HEK293 (cell line): Measurements from ENCODE around the gene CHMP4A.

Experiments used
- CTCF ChIA-PET: fragments of 350-600 bp; formaldehyde crosslinking; extraction: SDS; loops from one replicate; lab custom pipeline; 2021; ENCODE audit warnings: antibody characterized with exemption; lab: Yijun Ruan, JAX
- POLR2A ChIA-PET: fragments of 300-600 bp; formaldehyde crosslinking; extraction: SDS; loops from one replicate; lab custom pipeline; 2020; ENCODE audit warnings: antibody characterized with exemption, inconsistent platforms; lab: Yijun Ruan, JAX
- H3K27ac ChIP-seq: fragments of 200-500 bp; sonication (Bioruptor generic); 2 replicates; pipeline ENCODE4 v1.5.1; 2014; ENCODE audit warnings: low read depth, low read length, control low read depth, inconsistent platforms; ENCODE audit errors: extremely low read depth
- H3K36me3 ChIP-seq, 2 experiments: fragments of 200-500 bp in 1 of 2; sonication (Bioruptor generic) in 1 of 2; 1 replicate in 1 of 2; 2 replicates in 1 of 2; pipeline ENCODE4 v1.5.1; 2014 to 2017; ENCODE audit warnings: inconsistent platforms in 2 of 2, low read length in 2 of 2; ENCODE audit not compliant: control insufficient read depth in 2 of 2, insufficient read depth in 1 of 2
- H3K4me1 ChIP-seq: fragments of 200-500 bp; sonication (Bioruptor generic); 2 replicates; pipeline ENCODE4 v1.5.1; 2014; ENCODE audit warnings: mild to moderate bottlenecking, low read length, inconsistent platforms; ENCODE audit not compliant: control insufficient read depth, insufficient read depth
- H3K4me3 ChIP-seq: 2 replicates; pipeline ENCODE4 v1.5.1; 2011; ENCODE audit warnings: low read depth, mild to moderate bottlenecking, control low read depth, low read length, moderate library complexity
- H3K9me3 ChIP-seq: fragments of 200-500 bp; sonication (Bioruptor generic); 2 replicates; pipeline ENCODE4 v1.5.1; 2014; ENCODE audit warnings: low read depth, low read length, inconsistent platforms; ENCODE audit not compliant: control insufficient read depth, insufficient read depth
- EGR2 ChIP-seq: fragments of 450-650 bp; formaldehyde crosslinking; IDR thresholded peaks from 2 replicates; pipeline ENCODE4 v1.5.1; 2016; ENCODE audit warnings: low read depth, missing biosample characterization, missing genetic modification characterization
- GLI2 ChIP-seq: fragments of 450-650 bp; formaldehyde crosslinking; IDR thresholded peaks from 2 replicates; pipeline ENCODE4; 2017; ENCODE audit warnings: missing biosample characterization, missing genetic modification characterization, low read depth, borderline replicate concordance
- HOXD13 ChIP-seq: sonication (generic); formaldehyde crosslinking; IDR thresholded peaks from 2 replicates; pipeline ENCODE4 v1.8.0; 2022; ENCODE audit warnings: missing genetic modification reagents, borderline replicate concordance
- MZF1 ChIP-seq: fragments of 450-650 bp; formaldehyde crosslinking; IDR thresholded peaks from 2 replicates; pipeline ENCODE4 v1.5.1; 2017; ENCODE audit warnings: missing biosample characterization, missing genetic modification characterization, borderline replicate concordance
- SCRT2 ChIP-seq: fragments of 450-650 bp; formaldehyde crosslinking; IDR thresholded peaks from 2 replicates; pipeline ENCODE4 v1.5.1; 2016; ENCODE audit warnings: missing biosample characterization, missing genetic modification characterization
- ZBTB1 ChIP-seq: fragments of 450-650 bp; formaldehyde crosslinking; IDR thresholded peaks from 2 replicates; pipeline ENCODE4 v1.5.1; 2016; ENCODE audit warnings: missing biosample characterization, missing genetic modification characterization
- ZBTB17 ChIP-seq: fragments of 450-650 bp; formaldehyde crosslinking; IDR thresholded peaks from 2 replicates; pipeline ENCODE4 v1.5.1; 2016; ENCODE audit warnings: missing biosample characterization, missing genetic modification characterization
- ZBTB7A ChIP-seq: fragments of 450-650 bp; formaldehyde crosslinking; IDR thresholded peaks from 2 replicates; pipeline ENCODE4 v1.5.1; 2016; ENCODE audit warnings: low read depth, missing biosample characterization, missing genetic modification characterization
- ZFP41 ChIP-seq: fragments of 450-650 bp; formaldehyde crosslinking; IDR thresholded peaks from 2 replicates; pipeline ENCODE4 v1.5.1; 2016; ENCODE audit warnings: missing biosample characterization, missing genetic modification characterization, borderline replicate concordance
- ZIC2 ChIP-seq: fragments of 450-650 bp; formaldehyde crosslinking; IDR thresholded peaks from 2 replicates; pipeline ENCODE4 v1.5.1; 2016; ENCODE audit warnings: missing biosample characterization, missing genetic modification characterization
- ZNF10 ChIP-seq: fragments of 450-650 bp; formaldehyde crosslinking; IDR thresholded peaks from 2 replicates; pipeline ENCODE4 v1.5.1; 2017; ENCODE audit warnings: missing biosample characterization, missing genetic modification characterization
- ZNF354C ChIP-seq: fragments of 450-650 bp; formaldehyde crosslinking; IDR thresholded peaks from 2 replicates; pipeline ENCODE4 v1.5.1; 2016; ENCODE audit warnings: missing biosample characterization, missing genetic modification characterization, low read depth, borderline replicate concordance
- ZNF423 ChIP-seq: fragments of 450-650 bp; formaldehyde crosslinking; IDR thresholded peaks from 2 replicates; pipeline ENCODE4 v1.5.1; 2016; ENCODE audit warnings: missing biosample characterization, missing genetic modification characterization
- ZNF529 ChIP-seq: fragments of 450-650 bp; formaldehyde crosslinking; IDR thresholded peaks from 2 replicates; pipeline ENCODE4 v1.5.1; 2017; ENCODE audit warnings: missing genetic modification characterization, missing biosample characterization; ENCODE audit not compliant: insufficient replicate concordance
- ZNF544 ChIP-seq: fragments of 450-650 bp; formaldehyde crosslinking; IDR thresholded peaks from 2 replicates; pipeline ENCODE4 v1.5.0; 2017; ENCODE audit warnings: missing biosample characterization, missing genetic modification characterization
- ZNF600 ChIP-seq: fragments of 450-650 bp; formaldehyde crosslinking; IDR thresholded peaks from 2 replicates; pipeline ENCODE4 v1.5.1; 2016; ENCODE audit warnings: missing biosample characterization, missing genetic modification characterization
- ZNF660 ChIP-seq: fragments of 450-650 bp; IDR thresholded peaks from 2 replicates; pipeline ENCODE4 v1.5.1; 2018; ENCODE audit warnings: missing biosample characterization, mild to moderate bottlenecking, missing genetic modification characterization
- ZNF664 ChIP-seq: fragments of 450-650 bp; formaldehyde crosslinking; IDR thresholded peaks from 2 replicates; pipeline ENCODE4 v1.5.1; 2016; ENCODE audit warnings: missing biosample characterization, missing genetic modification characterization
- TF ChIP-seq, protein P1 (sequence below): fragments of 450-650 bp; formaldehyde crosslinking; IDR thresholded peaks from 2 replicates; pipeline ENCODE4 v1.5.1; 2017; ENCODE audit warnings: missing biosample characterization, mild to moderate bottlenecking, missing genetic modification characterization, moderate library complexity
- TF ChIP-seq, protein P2 (sequence below): fragments of 450-650 bp; formaldehyde crosslinking; IDR thresholded peaks from 2 replicates; pipeline ENCODE4 v1.5.1; 2016; ENCODE audit warnings: missing biosample characterization, missing genetic modification characterization

Gene CHMP4A

DNA sequence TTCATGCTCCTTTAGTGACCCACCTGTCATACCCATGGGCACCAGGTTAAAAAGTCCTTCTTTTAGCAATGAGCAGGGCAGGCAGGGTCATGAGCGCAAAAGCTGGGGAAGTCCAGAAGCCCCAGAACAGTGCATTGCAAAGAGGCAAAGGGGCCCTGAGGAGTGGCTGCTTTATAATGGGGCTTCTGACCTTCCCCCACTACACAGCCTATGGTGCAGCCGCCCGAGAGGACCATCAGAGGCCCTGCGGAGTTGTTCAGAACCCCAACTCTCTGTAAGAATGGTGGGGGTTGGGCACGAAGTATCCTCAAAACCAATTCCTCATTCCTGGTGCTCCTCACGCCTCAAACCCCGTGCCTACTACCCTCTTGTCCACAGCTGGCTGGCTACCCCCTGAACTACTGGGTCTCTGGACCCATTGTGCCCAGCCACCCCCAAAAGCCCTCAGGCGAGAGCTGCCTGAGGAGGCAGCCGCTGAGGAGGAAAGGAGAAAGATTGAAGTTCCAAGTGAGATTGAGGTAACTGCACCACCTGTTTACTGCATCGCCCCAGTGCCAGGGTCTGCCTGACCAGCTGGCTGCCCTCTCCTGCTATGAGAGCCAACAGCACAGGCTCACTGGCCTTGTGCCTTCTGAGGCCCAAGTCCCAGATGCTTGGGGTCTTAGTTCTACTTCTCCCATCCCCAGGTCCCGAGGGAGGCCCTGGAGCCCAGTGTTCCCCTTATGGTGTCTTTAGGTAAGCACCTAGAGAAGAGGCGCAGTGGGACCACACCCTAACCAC lies 34.7 kb downstream of the CHMP4A start:
- no peak overlapping the region for H3K27ac ChIP-seq
- TF ChIP-seq ZNF423 (tag by site-specific recombination) (no peak), ZNF529 (no peak), ZNF354C (tag by site-specific recombination) (no peak), GLI2 (tag by site-specific recombination) (no peak), MZF1 (tag by site-specific recombination) (no peak), ZBTB7A (tag by site-specific recombination) (no peak), ZNF10 (tag by site-specific recombination) (no peak), EGR2 (tag by site-specific recombination) (no peak), ZNF544 (tag by site-specific recombination) (no peak)
- TF ChIP-seq, protein P1, sequence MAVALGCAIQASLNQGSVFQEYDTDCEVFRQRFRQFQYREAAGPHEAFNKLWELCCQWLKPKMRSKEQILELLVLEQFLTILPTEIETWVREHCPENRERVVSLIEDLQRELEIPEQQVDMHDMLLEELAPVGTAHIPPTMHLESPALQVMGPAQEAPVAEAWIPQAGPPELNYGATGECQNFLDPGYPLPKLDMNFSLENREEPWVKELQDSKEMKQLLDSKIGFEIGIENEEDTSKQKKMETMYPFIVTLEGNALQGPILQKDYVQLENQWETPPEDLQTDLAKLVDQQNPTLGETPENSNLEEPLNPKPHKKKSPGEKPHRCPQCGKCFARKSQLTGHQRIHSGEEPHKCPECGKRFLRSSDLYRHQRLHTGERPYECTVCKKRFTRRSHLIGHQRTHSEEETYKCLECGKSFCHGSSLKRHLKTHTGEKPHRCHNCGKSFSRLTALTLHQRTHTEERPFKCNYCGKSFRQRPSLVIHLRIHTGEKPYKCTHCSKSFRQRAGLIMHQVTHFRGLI (tag by site-specific recombination) = no peak
- ChIA-PET CTCF (interaction anchor here (0.6 to 1.7 kb wide), 2 partner anchors 120 to 153 kb away, joined by 4 to 5 read pairs; no protein-coding TSS in a partner anchor), POLR2A (interaction anchor here (1.0 to 2.0 kb wide), 4 partner anchors 8 to 65 kb away, joined by 3 to 8 read pairs (median 4); partner anchors contain the start of genes IRF9 and RNF31)
- H3K4me1 ChIP-seq = no peaks in the 10 kb centered on the region
- peaks cover 0 to 70% of the 10 kb centered on the region in 2 experiments; a peak in 2 of 3 replicates for H3K36me3 ChIP-seq
- H3K9me3 ChIP-seq = no peaks in the 10 kb centered on the region
- H3K4me3 ChIP-seq = no peak overlapping the region

DNA sequence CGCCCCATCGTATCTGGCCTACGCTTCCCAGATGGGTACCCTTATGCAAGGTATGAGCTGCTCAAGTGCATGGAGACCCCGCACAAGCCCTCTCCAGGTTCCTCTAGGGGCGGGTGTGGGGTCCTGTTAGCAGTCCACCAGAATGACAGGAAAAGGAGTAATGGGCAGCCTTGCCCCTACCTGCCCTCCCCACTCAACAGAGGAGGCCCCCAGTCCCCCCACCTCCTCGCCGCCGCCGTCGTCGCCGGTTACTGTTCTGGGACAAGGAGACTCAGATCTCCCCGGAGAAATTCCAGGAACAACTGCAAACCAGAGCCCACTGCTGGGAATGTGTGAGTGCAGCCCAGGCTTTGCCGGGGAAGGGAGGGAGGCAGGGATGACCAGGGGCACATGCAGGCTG lies 35.4 kb downstream of the CHMP4A start:
- Histone ChIP-seq H3K4me1 (no peaks in the 10 kb centered on the region), H3K9me3 (no peaks in the 10 kb centered on the region), H3K36me3 (peaks cover 0 to 67% of the 10 kb centered on the region in 2 experiments; a peak in 2 of 3 replicates), H3K27ac (no peak overlapping the region), H3K4me3 (no peak overlapping the region)
- TF ChIP-seq ZNF600 (tag by site-specific recombination) (no peak), HOXD13 (CRISPR knock-in tag) (no peak)
- CTCF ChIA-PET = no interaction called here
- POLR2A ChIA-PET = interaction anchor here (0.9 to 1.3 kb wide), 3 partner anchors 17 to 63 kb away, joined by 3 to 4 read pairs (median 4); partner anchors contain the start of genes DCAF11, IRF9, NRL and RNF31

DNA sequence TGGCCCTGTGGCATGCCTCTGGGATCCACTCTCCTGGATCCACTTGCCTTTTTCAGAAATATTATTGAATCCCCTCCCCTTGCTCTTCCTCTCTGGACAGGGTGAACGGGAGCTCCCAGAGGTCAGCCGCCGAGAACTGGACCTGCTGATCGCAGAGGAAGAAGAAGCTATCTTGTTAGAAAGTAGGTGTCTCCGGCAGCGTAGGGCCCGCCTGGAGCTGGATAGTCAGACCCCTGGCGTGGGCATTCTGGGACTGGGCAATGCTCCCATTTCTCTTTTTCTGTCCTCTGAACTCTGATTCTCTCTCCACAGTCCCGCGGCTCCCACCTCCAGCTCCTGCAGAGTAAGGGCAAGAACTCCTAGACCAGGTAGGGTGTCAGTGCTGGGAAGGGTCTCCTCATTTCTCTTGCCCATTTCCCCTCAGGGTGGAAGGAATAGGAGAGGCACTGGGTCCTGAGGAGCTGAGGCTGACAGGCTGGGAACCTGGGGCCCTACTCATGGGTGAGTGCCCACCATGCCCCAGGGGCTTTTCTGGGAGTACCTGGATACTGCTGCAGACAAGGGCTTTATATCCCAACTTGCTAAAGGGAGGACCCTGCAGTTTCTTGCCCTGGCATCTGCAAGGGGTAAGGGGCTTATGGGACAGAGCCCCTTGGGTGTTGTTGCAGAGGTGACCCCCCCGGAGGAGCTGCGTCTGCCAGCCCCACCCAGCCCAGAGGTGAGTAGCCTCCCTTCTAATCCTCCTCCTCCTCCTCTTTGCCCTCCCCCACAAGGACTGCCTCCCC lies 36.1 kb downstream of the CHMP4A start:
- Histone ChIP-seq H3K4me3 (no peak overlapping the region), H3K36me3 (peaks cover 0 to 61% of the 10 kb centered on the region in 2 experiments; a peak in 2 of 3 replicates), H3K4me1 (no peaks in the 10 kb centered on the region), H3K9me3 (no peaks in the 10 kb centered on the region), H3K27ac (0 out of 2 replicates have a peak overlapping the region, but pooled peaks have one; percentile 9)
- TF ChIP-seq SCRT2 (tag by site-specific recombination) (no peak), ZBTB1 (no peak), ZNF664 (tag by site-specific recombination) (no peak), ZIC2 (tag by site-specific recombination) (no peak), ZNF660 (no peak), ZFP41 (tag by site-specific recombination) (no peak), ZBTB17 (tag by site-specific recombination) (no peak)
- TF ChIP-seq, protein P2, sequence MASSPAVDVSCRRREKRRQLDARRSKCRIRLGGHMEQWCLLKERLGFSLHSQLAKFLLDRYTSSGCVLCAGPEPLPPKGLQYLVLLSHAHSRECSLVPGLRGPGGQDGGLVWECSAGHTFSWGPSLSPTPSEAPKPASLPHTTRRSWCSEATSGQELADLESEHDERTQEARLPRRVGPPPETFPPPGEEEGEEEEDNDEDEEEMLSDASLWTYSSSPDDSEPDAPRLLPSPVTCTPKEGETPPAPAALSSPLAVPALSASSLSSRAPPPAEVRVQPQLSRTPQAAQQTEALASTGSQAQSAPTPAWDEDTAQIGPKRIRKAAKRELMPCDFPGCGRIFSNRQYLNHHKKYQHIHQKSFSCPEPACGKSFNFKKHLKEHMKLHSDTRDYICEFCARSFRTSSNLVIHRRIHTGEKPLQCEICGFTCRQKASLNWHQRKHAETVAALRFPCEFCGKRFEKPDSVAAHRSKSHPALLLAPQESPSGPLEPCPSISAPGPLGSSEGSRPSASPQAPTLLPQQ = no peak
- CTCF ChIA-PET = no interaction called here
- POLR2A ChIA-PET = interaction anchor here (0.9 to 1.3 kb wide), 3 partner anchors 16 to 62 kb away, joined by 3 to 4 read pairs (median 4); partner anchors contain the start of genes DCAF11, IRF9, NRL and RNF31
